Omental fat pad (tissue), 4 donors: ENCODE measurements around the gene FBXW12. TPM values are rescaled to one million over a fixed set of nuclear protein-coding genes. Genes with fewer than 3 reads are reported as not detected.

ENCODE experiments used
- ATAC-seq: fragments of 150-250 bp; one replicate; pipeline ENCODE4 v1.9.1; 2016; ENCODE audit warnings: mild to moderate bottlenecking, moderate library complexity; ENCODE audit not compliant: low FRiP score
- DNase-seq: peaks from one replicate; pipeline ENCODE4 v3.0.0-alpha.2; 2019; ENCODE audit warnings: low spot score
- total RNA-seq, 4 donors: library from RNA; depleted of rRNA; stranded (reverse); fragments of >200 nt; gene quantifications; one replicate each; pipeline ENCODE4 v1.1.0, GENCODE V29; 2016
- TF ChIP-seq, protein P1 (sequence below), 3 donors: fragments of 450-650 bp; IDR thresholded peaks; one replicate each; pipeline ENCODE4 v1.5.1; 2016 to 2017; ENCODE audit warnings: antibody characterized with exemption in 3 of 3, mild to moderate bottlenecking in 3 of 3, moderate library complexity in 2 of 3

The FBXW12 gene
- total RNA-seq, 4 donors from 2014 or later = not detected

GRCh38 chr3:48423883-48424695 lies 52.1 kb downstream of the FBXW12 start:
- DNase-seq = no peak
- ATAC-seq = no peak
- TF ChIP-seq, protein P1, sequence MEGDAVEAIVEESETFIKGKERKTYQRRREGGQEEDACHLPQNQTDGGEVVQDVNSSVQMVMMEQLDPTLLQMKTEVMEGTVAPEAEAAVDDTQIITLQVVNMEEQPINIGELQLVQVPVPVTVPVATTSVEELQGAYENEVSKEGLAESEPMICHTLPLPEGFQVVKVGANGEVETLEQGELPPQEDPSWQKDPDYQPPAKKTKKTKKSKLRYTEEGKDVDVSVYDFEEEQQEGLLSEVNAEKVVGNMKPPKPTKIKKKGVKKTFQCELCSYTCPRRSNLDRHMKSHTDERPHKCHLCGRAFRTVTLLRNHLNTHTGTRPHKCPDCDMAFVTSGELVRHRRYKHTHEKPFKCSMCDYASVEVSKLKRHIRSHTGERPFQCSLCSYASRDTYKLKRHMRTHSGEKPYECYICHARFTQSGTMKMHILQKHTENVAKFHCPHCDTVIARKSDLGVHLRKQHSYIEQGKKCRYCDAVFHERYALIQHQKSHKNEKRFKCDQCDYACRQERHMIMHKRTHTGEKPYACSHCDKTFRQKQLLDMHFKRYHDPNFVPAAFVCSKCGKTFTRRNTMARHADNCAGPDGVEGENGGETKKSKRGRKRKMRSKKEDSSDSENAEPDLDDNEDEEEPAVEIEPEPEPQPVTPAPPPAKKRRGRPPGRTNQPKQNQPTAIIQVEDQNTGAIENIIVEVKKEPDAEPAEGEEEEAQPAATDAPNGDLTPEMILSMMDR (IDR thresholded peaks at IDR 0.05) = no peak

GRCh38 chr3:48425281-48425812 lies 53.3 kb downstream of the FBXW12 start:
- TF ChIP-seq, protein P1 (IDR thresholded peaks at IDR 0.05) = no peak
- ATAC-seq (peak; percentile 31), DNase-seq (no peak)

DNA sequence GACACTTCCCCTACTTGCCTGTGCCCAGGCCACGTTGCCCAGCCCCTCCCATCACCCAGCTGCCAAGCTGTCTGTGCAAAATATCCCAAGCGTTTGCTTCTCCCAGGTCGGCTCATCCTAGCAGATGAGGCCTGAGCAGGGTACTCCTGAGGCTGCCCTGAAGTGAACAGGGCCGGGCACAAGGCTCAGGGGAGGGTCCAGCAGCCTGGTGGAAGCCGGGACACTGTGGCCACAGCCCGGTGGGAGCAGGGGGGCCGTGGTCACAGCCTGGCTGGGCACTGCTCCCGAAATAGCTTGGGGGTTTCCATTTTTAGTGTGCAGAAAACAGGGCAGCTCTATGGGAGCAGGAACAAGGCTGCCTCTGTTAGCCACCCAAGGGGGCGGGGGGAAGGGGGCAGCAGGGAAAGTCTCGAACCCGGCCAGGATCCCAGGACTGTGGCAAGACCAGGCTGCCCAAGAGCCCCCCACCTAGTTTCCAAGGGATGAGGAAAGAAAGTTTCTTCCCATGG lies 54.4 kb downstream of the FBXW12 start:
- no peak for ATAC-seq
- TF ChIP-seq, protein P1 (IDR thresholded peaks at IDR 0.05) = no peak
- DNase-seq = no peak

DNA sequence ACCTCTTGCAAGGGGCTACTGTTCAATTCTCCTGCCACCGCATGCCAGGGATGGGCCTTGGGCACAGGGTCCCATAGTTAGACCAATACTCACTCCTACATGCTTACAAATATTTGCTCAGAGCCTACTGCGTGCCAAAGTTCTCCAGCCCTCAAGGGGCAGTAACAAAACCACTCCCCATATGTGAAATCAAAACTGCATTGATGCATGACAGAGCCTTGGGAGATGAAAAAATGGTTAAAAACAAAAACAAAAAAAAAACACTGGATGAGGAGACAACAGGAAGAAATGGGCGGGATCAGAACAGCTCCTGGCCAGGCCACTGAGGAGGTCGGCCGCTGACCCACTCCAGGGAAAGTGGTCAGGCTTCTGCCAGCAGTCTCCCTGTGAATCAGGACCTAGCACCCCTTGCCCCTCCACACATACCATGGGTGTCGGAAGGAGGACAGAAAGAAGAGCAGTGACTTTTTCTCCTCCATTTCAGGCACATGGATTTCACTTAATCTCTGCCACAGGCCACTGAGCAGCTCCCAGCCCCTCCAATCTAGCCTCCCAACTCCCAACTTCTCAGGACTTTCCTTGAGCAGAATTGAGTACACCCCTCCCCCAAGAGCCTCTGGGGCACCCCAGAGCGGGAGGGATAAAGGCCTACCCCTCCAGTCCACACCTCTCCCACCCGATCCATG lies 55.1 kb downstream of the FBXW12 start:
- TF ChIP-seq, protein P1 (IDR thresholded peaks at IDR 0.05) = no peak
- no peak for ATAC-seq
- DNase-seq = no peak

DNA sequence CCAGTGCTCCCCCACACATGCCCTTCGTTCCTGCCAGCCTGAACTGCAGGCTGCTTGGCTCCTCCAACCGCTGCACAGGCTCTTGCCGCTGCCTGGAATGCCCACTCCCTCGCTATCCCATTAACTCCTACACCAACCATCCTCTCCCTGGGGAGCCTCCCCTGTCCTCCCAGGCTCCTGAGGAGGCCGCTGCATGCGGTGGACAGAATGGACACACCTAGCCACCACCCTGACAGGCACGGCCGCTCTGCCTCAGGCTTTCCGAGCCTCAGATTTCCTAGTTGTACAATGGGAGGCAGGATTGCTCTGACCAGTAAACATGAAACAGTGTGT lies 55.6 kb downstream of the FBXW12 start:
- ATAC-seq (no peak), DNase-seq (no peak)
- TF ChIP-seq, protein P1 (IDR thresholded peaks at IDR 0.05) = no peak

DNA sequence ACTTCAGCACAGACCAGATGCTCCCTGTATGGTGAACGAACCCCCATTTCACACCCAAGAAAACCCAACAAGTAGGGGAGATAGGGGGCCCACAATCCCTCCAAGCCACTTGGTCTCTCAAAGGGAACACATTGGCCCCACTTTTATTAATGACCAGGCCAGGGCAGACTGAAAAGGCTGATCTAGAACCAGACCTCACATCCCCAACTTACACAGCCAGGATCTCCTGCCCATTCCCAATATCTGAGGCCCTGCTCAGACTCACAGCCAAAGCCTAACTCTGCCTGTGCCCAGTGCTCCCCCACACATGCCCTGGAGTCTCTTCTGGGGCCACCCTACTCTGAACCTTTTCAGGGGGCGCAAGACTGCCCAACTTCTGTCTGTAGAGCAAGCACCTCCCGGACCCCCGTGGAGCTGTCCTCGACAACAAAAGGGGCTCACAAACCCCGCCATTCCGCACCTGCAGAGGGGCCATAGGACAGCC lies 56.1 kb downstream of the FBXW12 start:
- DNase-seq (no peak), ATAC-seq (no peak)
- TF ChIP-seq, protein P1 (IDR thresholded peaks at IDR 0.05) = no peak
